Panc1 (cell line): ENCODE data around the gene MUC5AC.

ENCODE experiments used
- POLR2AphosphoS5 ChIP-seq: IDR thresholded peaks from 2 replicates; pipeline ENCODE4 v1.6.1; 2012; ENCODE audit warnings: mild to moderate bottlenecking, low read depth, low read length, moderate library complexity
- SIN3A ChIP-seq: IDR thresholded peaks from 2 replicates; pipeline ENCODE4 v1.6.1; 2012; ENCODE audit warnings: low read depth, mild to moderate bottlenecking, low read length, moderate library complexity, borderline replicate concordance; ENCODE audit not compliant: insufficient read depth
- TCF7L2 ChIP-seq: IDR thresholded peaks from 2 replicates; pipeline ENCODE4 v1.6.1; 2011; ENCODE audit warnings: mild to moderate bottlenecking, low read depth, low read length, inconsistent platforms
- TF ChIP-seq, protein P1 (sequence below), 2 experiments: IDR thresholded peaks; 2 replicates each; pipeline ENCODE4 v1.6.1; 2011 to 2012; ENCODE audit warnings: low read depth in 2 of 2, control low read depth in 1 of 2, low read length in 1 of 2, mild to moderate bottlenecking in 1 of 2, moderate library complexity in 1 of 2; ENCODE audit not compliant: insufficient read depth in 1 of 2
- TF ChIP-seq, protein P2 (sequence below): fragments of 450-650 bp; IDR thresholded peaks from 2 replicates; pipeline ENCODE4 v1.5.1; 2017; ENCODE audit warnings: mild to moderate bottlenecking

DNA sequence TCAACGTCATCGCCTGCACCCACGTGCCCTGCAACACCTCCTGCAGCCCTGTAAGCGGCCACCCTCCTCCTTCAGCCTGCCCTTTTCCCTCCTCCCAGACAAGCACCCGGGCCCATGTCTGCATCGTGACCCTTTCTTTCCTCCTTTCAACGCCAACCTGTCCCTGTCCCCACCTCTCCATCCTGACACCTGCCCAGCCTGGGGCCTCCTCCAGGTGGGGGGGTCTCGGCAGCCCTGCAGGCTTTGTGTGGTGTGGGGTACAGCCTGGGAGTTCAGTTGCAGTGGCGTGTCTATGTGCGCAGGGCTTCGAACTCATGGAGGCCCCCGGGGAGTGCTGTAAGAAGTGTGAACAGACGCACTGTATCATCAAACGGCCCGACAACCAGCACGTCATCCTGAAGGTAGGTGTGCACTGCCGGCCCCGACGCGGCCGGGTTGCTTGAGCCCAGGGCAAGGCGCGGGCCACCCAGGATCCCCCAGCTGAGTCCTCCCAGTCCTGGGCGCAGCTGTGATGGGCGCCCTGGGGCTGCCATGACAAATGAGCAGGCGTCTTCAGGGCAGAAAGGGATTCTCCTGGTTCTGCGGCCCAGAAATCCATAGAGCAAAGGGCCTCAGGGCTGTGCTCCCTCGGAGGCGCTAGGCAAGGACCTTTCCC is 49.4 kb upstream of the MUC5AC start:
- TF ChIP-seq, protein P1, sequence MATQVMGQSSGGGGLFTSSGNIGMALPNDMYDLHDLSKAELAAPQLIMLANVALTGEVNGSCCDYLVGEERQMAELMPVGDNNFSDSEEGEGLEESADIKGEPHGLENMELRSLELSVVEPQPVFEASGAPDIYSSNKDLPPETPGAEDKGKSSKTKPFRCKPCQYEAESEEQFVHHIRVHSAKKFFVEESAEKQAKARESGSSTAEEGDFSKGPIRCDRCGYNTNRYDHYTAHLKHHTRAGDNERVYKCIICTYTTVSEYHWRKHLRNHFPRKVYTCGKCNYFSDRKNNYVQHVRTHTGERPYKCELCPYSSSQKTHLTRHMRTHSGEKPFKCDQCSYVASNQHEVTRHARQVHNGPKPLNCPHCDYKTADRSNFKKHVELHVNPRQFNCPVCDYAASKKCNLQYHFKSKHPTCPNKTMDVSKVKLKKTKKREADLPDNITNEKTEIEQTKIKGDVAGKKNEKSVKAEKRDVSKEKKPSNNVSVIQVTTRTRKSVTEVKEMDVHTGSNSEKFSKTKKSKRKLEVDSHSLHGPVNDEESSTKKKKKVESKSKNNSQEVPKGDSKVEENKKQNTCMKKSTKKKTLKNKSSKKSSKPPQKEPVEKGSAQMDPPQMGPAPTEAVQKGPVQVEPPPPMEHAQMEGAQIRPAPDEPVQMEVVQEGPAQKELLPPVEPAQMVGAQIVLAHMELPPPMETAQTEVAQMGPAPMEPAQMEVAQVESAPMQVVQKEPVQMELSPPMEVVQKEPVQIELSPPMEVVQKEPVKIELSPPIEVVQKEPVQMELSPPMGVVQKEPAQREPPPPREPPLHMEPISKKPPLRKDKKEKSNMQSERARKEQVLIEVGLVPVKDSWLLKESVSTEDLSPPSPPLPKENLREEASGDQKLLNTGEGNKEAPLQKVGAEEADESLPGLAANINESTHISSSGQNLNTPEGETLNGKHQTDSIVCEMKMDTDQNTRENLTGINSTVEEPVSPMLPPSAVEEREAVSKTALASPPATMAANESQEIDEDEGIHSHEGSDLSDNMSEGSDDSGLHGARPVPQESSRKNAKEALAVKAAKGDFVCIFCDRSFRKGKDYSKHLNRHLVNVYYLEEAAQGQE (IDR thresholded peaks at IDR 0.05; ENCODE audit: insufficient read depth in 1 of 2, low read depth in 2 of 2, low read length in 1 of 2), result no peak
- TF ChIP-seq, protein P2, sequence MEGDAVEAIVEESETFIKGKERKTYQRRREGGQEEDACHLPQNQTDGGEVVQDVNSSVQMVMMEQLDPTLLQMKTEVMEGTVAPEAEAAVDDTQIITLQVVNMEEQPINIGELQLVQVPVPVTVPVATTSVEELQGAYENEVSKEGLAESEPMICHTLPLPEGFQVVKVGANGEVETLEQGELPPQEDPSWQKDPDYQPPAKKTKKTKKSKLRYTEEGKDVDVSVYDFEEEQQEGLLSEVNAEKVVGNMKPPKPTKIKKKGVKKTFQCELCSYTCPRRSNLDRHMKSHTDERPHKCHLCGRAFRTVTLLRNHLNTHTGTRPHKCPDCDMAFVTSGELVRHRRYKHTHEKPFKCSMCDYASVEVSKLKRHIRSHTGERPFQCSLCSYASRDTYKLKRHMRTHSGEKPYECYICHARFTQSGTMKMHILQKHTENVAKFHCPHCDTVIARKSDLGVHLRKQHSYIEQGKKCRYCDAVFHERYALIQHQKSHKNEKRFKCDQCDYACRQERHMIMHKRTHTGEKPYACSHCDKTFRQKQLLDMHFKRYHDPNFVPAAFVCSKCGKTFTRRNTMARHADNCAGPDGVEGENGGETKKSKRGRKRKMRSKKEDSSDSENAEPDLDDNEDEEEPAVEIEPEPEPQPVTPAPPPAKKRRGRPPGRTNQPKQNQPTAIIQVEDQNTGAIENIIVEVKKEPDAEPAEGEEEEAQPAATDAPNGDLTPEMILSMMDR, result no peak
- TF ChIP-seq POLR2AphosphoS5 (no peak), TCF7L2 (no peak), SIN3A (no peak)
